AG04449 (cell line): Measurements from ENCODE around the gene FREM2.

Source experiments
- CTCF ChIA-PET: fragments of 350-600 bp; formaldehyde crosslinking; extraction: SDS; loops from one replicate; lab custom pipeline; 2021; ENCODE audit warnings: antibody characterized with exemption; lab: Yijun Ruan, JAX
- POLR2A ChIA-PET: fragments of 400-600, 350-600 bp; formaldehyde crosslinking; extraction: SDS; loops from one replicate; lab custom pipeline; 2020; ENCODE audit warnings: antibody characterized with exemption, inconsistent platforms; lab: Yijun Ruan, JAX
- DNase-seq: peaks from one replicate; pipeline ENCODE4 v3.0.0-alpha.2; 2010; ENCODE audit warnings: low read depth, low spot score
- H3K4me3 ChIP-seq: 2 replicates; pipeline ENCODE4 v1.5.1; 2011; ENCODE audit warnings: low read depth, mild to moderate bottlenecking, control low read depth, low read length
- CTCF ChIP-seq: IDR thresholded peaks from one replicate; pipeline ENCODE4 v1.5.1; 2011; ENCODE audit warnings: mild to moderate bottlenecking, moderate library complexity, low read length, control low read depth, inconsistent platforms; ENCODE audit not compliant: insufficient read depth; ENCODE audit errors: missing control alignments

FREM2 gene

GRCh38 chr13:38814331-38814730 is 127.5 kb downstream of the FREM2 start:
- POLR2A ChIA-PET: no interaction called here
- TF ChIP-seq CTCF: no peak
- no peak overlapping the region for H3K4me3 ChIP-seq
- no peak for DNase-seq
- CTCF ChIA-PET: no interaction called here

- POLR2A ChIA-PET: no interaction called here
- CTCF ChIA-PET: no interaction called here
- no peak for TF ChIP-seq CTCF
- no peak overlapping the region for H3K4me3 ChIP-seq
- DNase-seq: no peak
Measured at GRCh38 chr13:38819053-38819452, 132.2 kb downstream of the FREM2 start.

- CTCF ChIA-PET: no interaction called here
- no peak overlapping the region for H3K4me3 ChIP-seq
- TF ChIP-seq CTCF: no peak
- POLR2A ChIA-PET: no interaction called here
- DNase-seq: no peak
Measured at GRCh38 chr13:38819596-38819995, 132.7 kb downstream of the FREM2 start.

GRCh38 chr13:38821770-38822551 is 135.1 kb downstream of the FREM2 start:
- no peak for TF ChIP-seq CTCF
- POLR2A ChIA-PET: no interaction called here
- CTCF ChIA-PET: no interaction called here
- no peak overlapping the region for H3K4me3 ChIP-seq
- DNase-seq: no peak

- DNase-seq: no peak
- CTCF ChIA-PET: no interaction called here
- H3K4me3 ChIP-seq: no peak overlapping the region
- no peak for TF ChIP-seq CTCF
- POLR2A ChIA-PET: no interaction called here
Measured at GRCh38 chr13:38824342-38824741, 137.5 kb downstream of the FREM2 start.

- H3K4me3 ChIP-seq: no peak overlapping the region
- CTCF ChIA-PET: no interaction called here
- DNase-seq: no peak
- TF ChIP-seq CTCF: no peak
- POLR2A ChIA-PET: no interaction called here
Measured at GRCh38 chr13:38826182-38826813, 139.4 kb downstream of the FREM2 start.
